ENCODE data around the gene TCEANC2.
"Not testable (repeated sequence)": the region's sequence is repeated elsewhere in the genome, so short reads cannot be mapped to it uniquely, and the experiment has no call there.

The TCEANC2 gene

DNA sequence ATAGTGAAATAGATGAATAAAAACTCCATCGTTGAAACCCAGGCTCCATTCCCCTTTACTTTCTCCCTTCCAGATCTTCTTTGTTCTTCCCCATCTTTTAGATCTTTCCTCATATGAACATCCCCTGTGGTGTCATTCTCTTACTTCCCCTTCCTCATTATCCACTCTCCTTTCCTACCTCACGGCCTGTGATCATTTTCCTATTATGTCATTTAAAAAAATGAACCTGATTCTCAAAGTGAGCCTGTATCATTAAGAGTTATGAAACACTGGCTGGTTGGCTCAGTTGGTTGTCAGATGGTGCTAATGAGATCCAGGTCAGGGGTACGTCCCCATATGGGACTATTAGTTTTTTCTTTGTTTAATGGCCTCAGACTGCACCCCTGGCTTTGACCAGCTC, 38.3 kb downstream of the TCEANC2 start:
- no peak for DNase-seq

DNA sequence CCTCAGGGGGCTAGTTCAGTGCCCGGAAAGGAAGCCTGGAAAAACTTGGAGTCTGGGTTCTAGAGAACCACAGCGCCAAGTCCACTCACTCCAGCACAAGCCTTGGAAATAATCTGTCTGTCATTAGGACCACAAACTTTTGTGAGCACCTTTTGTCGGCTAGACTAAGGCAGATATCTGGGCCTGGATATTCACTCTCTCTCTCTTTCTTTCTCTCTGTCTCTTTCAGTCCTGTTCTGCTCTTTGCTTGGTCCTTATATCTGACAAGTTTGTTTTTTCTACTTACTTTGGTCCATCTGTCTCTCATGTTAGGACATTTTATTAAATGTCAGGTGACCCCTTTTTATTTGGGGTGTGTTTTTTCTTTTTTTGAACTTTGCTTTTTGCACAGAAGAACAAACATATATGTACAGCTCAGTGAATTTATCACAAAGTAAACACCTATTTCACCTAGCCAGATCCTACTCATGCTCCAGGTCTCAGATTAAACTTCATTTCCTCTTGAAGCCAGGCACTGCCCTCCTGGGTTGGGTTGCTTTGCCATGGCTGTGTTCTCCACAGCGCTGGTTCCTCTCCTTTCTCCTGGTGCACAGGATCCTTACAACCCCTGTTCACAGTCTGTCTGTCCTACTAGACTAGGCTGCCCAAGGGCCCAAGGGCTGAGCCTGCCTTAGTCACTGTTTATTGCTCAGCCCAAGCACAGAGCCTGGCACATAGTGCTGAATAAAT, 40.8 kb downstream of the TCEANC2 start:
- no peak for DNase-seq

DNA sequence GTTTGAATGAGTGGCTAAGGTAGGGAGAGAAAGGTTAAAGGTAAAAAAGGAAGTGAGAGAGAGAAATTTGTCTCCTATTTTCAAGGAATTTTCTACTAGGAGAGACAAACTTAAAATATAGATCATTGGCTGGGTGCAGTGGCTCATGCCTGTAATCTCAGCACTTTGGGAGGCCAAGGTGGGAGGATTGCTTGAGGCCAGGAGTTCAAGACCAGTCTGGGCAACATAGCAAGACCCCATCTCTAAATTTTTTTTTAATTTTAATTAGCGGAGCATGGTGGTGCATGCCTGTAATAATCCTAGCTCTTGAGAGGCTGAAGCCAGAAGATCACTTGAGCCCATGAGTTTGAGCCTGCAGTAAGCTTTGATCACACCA, 41.3 kb downstream of the TCEANC2 start:
- not testable (repeated sequence) for DNase-seq

DNA sequence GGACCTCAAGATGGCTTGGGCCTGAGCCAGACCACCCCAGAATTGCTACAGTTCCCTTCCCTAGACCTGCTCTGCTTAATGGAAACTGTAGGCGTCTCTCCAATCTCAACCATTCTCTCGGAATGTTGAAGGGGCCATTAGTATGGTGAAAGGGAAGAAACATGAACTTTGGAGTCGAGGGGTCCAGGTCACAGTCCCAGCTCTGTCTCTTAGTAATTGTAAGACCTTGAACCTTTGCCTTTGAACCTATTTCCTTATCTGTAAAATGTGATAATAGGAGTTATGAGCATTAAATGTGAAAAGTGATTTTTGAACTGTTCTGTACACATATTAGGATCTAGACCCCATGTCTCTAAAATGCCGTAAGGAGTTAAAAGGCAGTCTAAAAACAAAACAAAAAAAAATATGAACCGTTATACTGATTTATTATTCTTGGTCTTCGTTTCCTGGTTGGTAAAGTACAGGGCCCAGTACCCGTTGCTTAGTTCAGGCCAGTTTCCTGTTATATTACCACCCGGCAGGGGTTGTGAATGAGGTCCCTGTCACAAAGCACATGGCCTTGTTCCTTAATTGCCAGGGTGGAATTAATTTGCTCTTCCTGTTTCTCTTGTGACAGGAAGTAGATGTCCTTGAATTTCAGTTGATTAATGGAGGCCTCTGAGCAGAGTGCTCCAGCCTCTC, 42.3 kb downstream of the TCEANC2 start:
- no peak for DNase-seq

DNA sequence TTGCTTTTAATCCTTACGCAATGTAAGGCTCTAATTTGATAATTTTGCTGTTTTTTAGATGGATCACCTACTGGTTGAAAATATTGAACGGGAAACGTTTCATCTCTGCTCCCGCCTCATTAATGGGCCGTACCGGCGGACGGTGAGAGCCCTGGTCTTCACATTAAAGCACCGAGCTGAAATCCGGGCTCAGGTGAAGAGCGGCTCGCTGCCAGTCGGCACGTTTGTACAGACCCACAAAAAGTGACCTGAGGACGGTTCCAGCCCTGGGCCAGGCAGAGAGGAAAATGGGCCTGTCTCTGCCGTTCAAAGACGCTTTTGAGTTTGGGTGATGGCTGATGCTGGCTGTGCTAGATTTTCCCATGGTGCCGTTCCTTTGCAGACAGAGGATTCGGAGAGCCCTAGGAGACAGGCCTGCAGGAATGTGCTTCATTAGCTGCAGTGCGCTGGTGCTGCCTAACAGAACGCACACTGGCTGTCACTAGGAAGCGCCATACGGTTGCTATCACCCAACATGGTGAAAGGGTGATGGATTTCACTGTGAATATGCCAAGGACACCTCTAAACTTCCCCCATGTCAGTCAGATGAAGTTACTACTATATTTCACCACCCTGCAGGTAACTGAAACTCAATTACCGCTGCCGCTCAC, 42.9 kb downstream of the TCEANC2 start:
- no peak for DNase-seq

DNA sequence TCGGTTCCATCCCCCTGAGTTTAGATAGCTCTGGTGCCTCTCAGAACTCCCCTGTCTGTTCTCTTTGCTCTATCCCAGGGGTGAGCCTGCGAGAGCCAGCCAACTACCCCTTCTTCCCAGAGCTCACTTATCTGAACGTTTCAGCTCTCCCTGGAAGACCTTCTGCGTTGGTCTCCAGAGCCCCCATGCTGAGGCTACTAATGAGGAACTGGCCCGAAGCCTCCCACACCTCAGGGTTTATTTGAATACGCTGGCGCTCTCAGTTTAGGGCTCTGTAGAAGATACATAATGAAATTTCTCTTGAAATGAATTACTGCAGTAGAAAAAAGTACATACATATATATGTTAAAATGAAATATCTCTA, 43.5 kb downstream of the TCEANC2 start:
- DNase-seq: no peak

DNA sequence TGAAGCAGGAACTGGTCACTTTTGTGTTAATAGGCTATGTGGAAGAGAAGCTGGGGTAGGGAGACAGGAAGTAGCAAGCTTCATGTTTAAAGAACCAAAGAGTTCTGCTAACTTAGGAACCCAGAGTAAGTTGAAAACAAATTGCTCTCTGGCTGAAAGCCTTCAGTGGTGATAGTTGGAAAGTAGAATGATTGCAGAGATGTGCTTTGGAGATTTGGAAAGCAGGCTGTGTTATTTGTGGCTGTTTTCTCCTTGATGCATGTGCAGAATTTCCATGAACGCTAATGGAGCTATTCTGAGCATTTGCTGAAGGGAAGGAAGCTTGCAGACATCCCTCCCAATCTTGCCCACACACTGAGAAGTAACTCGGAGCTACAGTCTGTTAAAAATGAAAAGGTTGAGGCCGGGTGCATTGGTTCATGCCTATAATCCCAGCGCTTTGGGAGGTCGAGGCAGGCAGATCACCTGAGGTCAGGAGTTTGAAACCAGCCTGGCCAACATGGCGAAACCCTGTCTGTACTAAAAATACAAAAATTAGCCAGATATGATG, 45.7 kb downstream of the TCEANC2 start:
- DNase-seq: no peak

DNA sequence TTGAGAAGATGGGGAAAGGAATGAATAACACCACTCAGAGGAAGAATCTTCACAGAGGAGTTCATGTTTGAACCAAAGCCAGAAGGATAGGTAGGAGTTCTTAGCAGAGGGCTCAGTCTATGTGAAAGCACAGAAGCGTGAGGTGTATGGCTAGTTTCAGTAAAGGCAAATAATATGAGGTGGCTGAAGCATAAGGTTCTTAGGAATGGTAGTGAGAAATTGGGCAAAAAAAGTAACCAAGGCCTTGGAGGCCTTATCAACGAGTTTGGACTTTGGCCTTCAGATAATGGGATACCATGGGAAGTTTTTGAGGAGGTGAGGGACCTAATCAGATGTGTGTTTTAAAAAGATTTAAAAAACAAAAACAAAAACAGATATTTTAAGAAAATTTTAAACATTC, 47.1 kb downstream of the TCEANC2 start:
- no peak for DNase-seq

DNA sequence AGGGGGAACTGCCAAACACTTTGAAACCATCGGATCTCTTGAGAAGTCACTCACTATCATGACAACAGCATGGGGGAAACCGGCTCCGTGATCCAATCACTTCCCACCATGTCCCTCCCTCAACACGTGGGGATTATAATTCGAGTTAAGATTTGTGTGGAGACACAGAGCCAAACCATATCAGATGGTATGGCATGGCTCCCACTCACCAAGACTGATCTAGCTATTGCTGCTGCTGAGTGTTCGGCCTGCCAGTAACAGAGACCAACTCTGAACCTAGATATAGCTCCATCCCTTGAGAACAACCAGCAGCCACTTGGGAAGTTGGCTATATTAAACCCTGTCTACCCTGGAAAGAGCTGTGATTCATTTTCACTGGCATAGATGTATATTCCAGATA, 50.0 kb downstream of the TCEANC2 start:
- no peak for DNase-seq

DNA sequence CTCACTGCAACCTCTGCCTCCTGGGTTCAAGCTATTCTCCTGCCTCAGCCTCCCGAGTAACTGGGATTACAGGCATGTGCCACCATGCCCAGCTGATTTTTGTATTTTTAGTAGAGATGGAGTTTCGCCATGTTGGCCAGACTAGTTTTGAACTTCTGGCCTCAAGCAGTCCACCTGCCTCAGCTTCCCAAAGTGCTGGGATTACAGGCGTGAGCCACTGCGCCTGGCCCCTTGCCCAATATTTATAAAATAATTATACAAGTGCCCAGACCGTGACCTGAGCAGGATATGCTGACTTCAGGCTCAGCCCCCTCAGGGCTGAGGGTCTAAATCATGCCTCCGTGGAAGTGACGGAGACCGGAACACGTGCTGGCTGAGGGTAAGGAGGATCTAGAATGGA, 51.2 kb downstream of the TCEANC2 start:
- not testable (repeated sequence) for DNase-seq

DNA sequence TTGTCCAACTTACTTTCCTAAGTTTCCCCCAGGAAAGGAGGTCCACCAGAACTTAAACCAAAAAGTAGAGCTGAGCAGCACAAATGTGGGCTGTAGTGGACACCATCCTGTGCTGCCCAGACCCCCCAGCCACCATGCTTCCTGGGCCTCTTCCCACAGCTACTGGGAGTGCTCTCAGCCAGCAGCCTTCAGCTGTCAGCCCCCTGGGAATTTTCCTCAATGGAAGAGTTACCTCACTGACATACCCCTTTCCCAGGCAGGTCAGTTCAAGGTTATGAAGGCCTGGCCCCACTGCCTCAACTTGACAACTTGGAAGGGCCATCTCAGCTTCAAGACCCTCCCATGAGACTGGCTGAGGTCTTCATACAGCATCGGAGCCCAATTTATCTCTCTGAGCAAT, 51.7 kb downstream of the TCEANC2 start:
- no peak for DNase-seq

DNA sequence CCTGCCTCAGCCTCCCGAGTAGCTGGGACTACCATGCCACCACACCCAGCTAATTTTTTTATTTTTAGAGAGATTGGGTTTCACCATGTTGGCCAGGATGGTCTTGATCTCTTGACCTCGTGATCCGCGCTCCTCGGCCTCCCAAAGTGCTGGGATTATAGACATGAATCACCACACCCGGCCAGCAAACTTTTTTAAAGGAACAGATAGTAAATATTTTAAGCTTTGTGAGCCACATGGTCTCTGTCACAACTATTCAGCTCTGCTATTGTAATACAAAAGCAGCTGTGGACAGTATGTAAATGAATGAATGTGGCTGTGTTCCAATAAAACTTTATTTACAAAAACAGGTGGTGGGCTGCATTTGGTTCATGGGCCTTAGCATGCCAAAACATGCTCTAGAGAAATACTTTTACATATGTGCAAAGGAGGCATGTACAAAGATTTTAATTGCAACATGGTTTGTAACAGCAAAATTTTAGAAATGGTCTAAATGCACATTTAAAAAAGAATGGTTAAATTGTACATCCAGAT, 52.4 kb downstream of the TCEANC2 start:
- no peak for DNase-seq

DNA sequence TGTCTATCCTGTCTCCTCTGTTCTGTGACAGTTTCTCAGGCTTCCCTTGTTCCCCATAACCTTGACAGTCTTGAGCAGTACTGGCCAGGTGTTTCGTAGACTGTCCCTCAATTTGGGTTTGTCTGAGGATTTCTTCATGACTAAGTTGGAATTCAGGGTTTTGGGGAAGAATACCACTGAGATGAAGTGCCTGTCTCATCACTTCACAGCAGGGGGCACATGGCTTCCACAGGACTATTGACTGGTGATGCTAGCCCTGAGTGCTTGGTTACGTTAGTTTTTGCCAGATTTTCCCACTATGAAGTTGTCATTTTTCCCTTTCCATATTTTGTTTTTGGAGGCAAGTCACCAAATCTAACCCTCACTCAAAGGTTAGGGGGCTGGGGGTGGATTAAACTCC, 53.7 kb downstream of the TCEANC2 start:
- DNase-seq: no peak

DNA sequence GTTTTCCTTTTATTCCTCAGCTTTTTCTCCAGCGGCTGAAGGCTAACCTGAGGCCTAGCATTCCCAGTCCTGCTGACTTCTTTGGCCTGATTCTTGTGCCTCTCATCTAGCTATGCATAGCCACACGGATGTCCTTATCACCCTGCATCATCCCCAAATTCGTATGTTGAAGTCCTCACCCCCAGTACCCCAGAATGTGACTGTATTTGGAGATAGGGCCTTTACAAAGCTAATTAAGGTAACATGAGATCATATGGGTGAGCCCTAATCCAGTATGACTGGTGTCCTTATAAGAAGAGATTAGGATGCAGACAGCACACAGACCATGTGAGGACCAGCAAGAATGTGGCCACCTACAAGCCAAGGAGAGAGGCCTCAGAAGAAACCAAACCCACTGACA, 54.7 kb downstream of the TCEANC2 start:
- no peak for DNase-seq

DNA sequence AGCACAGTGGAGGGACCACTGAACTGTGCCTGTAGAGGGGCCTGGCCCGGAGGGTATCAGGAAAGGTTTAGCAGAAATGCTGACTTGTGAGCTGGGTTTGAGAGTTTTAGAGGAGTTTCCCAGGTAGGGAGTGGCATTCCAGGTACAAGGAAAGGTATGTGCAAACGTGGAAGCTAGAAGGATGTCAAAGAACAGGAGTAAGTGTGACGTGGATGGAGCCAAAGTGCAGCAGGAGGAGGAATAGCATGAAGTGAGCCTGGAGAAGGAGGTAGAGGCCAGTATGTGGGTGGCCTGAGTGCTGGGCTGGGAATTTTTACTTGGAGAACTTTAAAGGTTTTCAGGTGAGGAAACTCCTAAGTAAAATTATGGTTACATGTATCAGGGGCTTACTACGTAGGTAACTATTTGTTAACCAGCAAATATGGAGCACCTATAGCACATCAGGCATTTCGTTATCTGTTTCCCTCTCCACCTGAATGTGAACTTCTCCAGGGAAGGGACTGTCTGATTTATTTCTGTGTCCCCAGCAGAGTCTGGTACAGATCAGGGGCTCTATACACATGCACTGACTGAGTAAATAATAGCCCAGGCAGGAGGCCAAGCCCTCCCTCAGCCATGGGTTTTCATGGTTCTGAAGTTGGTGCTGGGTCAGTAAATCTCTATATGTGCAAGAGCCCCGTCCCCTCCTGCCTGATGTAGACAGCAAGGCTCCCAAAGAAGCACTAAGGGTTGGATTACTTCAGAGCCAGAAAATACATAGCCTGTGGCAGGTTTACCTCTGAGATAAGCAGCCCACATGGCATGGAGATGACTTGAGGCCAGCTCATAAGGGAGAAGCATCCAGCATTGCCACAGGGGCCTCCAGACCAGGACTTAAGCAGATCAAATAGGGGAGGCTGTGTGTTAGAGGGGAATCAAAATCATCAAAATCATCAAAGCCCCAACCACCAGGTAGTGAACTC, 56.0 kb downstream of the TCEANC2 start:
- DNase-seq: no peak

DNA sequence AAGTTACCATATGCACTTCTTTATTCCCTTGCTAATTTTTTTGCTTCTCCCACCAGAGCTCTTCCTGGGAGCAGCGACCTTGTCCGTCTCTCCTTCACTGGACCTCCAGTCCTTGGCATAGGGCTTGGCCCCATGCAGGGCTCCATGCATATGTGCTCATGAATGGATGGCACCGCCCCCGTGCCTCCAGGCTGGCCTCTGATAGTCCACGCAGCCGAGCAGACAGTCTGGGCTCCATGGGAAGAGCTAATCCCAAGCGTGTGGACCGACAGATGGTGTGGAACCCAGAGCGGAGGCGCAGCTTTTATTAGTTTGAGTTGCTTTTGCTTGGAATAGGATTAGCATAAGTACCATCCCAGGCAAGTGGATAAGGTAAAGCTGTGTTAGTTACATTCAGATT, 57.6 kb downstream of the TCEANC2 start:
- DNase-seq: peak; percentile 11

DNA sequence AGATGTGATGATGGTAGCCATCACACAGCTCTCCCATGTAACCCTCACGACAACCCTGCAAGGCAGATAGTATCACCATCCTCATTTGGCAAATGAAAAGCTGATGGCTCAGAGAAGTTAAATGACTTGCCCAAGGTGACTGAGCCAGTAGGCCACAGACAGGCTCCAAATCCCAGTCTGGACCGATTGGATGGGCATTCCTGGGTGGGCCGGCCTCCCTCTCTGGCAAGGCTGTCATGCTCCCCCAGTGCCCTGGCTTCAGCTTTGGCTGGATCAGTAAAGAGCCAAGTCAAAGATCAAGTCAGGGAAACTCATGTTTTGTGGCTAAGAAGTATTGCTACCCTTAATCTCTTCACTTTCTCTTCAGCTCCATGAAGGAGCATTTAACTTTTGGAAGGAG, 58.2 kb downstream of the TCEANC2 start:
- DNase-seq: no peak

DNA sequence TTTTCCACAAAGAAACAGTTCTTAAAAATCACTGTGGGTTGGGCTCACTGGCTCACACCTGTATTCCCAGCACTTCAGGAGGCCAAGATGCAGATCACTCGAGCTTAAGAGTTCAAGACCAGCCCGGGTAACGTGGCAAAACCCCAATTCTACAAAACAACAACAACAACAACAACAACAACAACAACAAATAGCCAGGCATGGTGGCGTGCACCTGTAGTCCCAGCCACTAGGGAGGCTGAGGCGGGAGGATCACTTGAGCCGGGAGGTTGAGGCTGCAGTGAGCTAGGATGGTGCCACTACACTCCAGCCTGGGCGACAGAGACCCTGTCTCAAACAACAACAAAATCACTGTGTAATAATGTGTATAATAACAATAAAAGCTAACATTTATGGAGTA, 58.6 kb downstream of the TCEANC2 start:
- DNase-seq: no peak

DNA sequence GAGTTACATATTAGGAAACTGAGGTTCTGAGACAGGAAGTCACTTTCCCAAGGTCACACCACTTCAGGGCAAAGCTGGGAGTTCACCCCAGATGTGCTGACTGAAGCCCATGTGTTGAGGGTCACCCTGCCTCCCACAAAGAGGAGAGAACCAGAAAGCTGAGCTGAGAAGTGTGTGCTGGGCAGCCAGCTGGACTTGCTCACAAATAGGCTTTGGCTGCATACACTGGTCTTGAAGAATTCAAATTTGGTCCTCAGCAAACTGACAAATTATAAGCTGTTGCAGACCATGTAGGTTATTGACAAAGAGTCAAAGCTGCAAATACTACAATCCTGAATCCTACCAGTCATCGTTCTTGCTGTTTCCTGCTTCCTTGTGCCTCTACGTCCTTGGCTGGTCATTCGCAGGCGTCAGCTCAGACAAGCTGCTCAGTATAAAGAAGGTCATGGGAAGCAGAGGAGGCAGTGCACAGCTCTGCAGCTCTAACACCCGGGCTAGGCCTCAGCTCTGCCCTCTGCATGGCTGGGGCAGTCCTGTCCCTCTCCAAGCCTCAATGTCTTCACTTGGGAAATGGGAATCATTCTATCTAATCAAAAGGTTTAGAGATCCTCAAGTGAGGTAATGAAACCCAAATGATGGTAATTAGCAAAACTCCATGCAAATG, 59.4 kb downstream of the TCEANC2 start:
- no peak for DNase-seq

DNA sequence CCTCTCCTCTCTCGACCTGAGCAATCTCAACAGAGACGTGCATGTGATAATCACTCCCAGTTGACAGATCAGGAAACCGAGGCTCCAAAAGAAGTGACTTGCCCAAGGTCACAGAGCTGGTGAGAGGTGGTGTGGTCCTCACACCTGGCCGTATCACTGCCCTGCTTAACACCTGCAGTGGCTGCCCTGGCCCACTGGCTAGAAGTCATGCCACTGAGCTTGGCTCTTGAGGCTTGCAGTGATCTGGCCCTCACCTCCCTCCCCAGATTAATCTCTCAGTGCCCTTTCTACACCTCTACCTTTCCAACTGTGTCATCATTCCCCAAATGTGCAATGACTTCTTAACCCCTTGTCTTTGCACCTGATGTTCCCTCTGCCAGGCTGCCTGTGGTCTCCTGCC, 60.6 kb downstream of the TCEANC2 start:
- no peak for DNase-seq

DNA sequence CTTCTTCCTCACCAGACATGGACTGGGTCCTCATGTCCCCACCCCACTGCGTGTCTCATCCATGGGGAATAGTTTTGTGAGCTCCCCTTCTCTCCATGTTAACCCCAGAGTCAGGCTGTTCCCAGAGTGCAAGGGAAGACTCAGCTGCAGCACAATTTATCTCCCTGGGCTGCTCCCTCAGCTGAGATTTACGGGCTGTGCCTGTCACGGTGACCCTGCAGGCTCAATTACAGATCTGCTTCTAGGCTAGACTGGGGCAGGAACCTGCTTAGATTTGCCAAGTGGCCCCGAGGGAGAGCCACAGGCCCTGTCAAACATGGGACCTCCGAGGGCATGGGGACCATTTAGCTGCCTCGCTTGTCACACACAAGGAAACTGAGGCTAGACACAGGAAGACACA, 61.5 kb downstream of the TCEANC2 start:
- DNase-seq: no peak

DNA sequence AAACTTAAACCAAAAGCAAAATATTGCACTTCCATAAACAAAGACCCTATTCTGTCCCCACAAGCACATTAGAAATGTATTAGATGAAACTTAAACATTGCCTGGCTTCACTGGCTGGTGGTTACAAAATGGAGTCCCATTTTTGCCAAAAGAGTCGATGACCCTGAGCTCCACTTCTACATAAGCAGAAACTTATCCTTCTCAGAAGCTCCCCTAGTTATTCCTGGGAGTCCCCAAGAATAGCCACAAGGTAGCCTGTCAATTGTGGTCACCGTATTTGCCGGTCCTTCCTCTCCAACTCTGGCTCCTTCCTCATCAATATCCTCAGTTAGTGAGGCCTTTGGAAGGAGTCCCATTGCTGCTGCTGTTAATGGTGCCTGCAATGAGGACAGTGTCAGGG, 62.1 kb downstream of the TCEANC2 start:
- DNase-seq: no peak

Measured in NCI-H2171 (cell line).